ENCODE results near the gene LHX4. TPM values are rescaled to one million over a fixed set of nuclear protein-coding genes. Genes with fewer than 3 reads are reported as not detected.

The LHX4 gene
- total and polyA plus RNA-seq, 2 of the 8 experiments (the other 6 are each of a cell fraction or from before 2014, with no cell fraction given): 0.85 to 4.9 TPM

DNA sequence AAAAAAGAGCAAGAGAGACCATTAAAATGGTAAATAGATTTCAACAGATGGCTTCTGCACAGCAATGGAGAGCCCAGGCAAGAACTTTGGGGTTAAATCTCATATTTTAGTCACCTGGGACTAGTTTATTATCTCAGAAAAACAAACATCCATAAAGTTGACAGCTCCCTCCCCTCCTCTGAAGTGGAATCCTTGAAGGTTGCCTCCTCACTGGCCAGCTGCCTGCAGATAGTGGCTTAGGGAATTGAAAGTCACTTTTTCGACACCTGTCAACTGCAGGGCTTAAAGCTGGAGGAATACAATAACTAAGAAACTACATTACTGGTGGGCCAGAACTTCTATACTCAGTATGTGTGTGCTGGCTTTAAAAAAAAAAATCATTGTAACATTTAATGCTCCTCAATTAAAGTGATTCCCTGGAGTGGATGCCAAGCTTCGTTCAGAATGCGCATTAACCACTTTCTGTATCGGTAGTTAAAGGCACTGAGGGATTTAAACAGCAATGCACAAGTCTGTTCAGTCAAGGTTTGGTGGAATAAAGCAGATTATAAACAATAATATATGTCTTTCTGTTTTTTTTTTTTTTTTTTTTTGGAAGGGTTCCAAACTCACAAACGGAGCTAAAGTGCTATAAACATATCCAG lies 52.5 kb downstream of the LHX4 start:
- Histone ChIP-seq H2BK12ac (ENCODE audit: low read depth, low read length) (no peak overlapping the region), H3K56ac (replicated peaks; ENCODE audit: insufficient read length, low read depth, low read length) (no peak overlapping the region), H3K4me2 (ENCODE audit: insufficient read depth in 1 of 2, low read depth in 2 of 2, low read length in 2 of 2) (no peak overlapping the region), H3K9ac (replicated peaks in 1 of 4; ENCODE audit: extremely low read depth in 1 of 4, low read depth in 3 of 4, low read length in 3 of 4) (no peak overlapping the region), H2BK15ac (ENCODE audit: low read length) (no peak overlapping the region), H3K36me3 (ENCODE audit: control insufficient read depth in 2 of 4, insufficient read depth in 4 of 4, low read length in 3 of 4) (no peaks in the 10 kb centered on the region), H3K23ac (ENCODE audit: insufficient read length) (no peak overlapping the region), H3K79me2 (ENCODE audit: control insufficient read depth in 1 of 2, insufficient read depth in 2 of 2, low read length in 2 of 2) (no peaks in the 10 kb centered on the region), H3K27me3 (replicated peaks in 1 of 4; ENCODE audit: control insufficient read depth in 3 of 4, extremely low read depth in 1 of 4, insufficient read depth in 3 of 4, low read length in 3 of 4) (no peaks in the 10 kb centered on the region), H3K4me3 (ENCODE audit: extremely low read depth in 1 of 4, insufficient read depth in 2 of 4, low read depth in 3 of 4, low read length in 4 of 4) (no peak overlapping the region), H3K4me1 (replicated peaks in 1 of 4; ENCODE audit: control insufficient read depth in 3 of 4, insufficient read depth in 4 of 4, low read length in 3 of 4) (peaks cover 0 to 8% (median 5%) of the 10 kb centered on the region in 4 experiments; a peak in 6 of 7 replicates), H2AK5ac (ENCODE audit: low read depth, low read length) (no peak overlapping the region), H3K79me1 (ENCODE audit: low read depth, low read length) (no peaks in the 10 kb centered on the region), H4K91ac (replicated peaks; ENCODE audit: insufficient read length, low read length) (no peak overlapping the region), H3K18ac (ENCODE audit: extremely low read depth, low read length) (no peak overlapping the region), H3K14ac (ENCODE audit: insufficient read length) (no peak overlapping the region), H2BK5ac (ENCODE audit: low read depth, low read length) (no peak overlapping the region), H4K20me1 (replicated peaks in 1 of 2; ENCODE audit: control insufficient read depth in 1 of 2, insufficient read depth in 2 of 2, low read length in 2 of 2) (no peaks in the 10 kb centered on the region), H4K8ac (ENCODE audit: extremely low read depth, insufficient read depth, low read length) (no peak overlapping the region), H3K9me3 (ENCODE audit: insufficient read depth in 2 of 2, low read depth in 1 of 2, low read length in 1 of 2) (no peaks in the 10 kb centered on the region), H4K5ac (ENCODE audit: insufficient read length, low read depth, low read length) (no peak overlapping the region), H3K23me2 (ENCODE audit: low read depth, low read length) (no peaks in the 10 kb centered on the region), H2BK120ac (replicated peaks; ENCODE audit: low read depth, low read length) (no peak overlapping the region), H3K27ac (ENCODE audit: low read depth, low read length) (no peak overlapping the region), H2BK20ac (ENCODE audit: low read length) (no peak overlapping the region), H3K4ac (replicated peaks; ENCODE audit: insufficient read length, low read depth, low read length) (no peak overlapping the region), H2AFZ (ENCODE audit: low read length) (no peak overlapping the region)
- no peak for FAIRE-seq
- CTCF ChIA-PET (ENCODE audit: partially characterized antibody): interaction anchor here (0.6 to 9.2 kb wide), 6 partner anchors 11 to 103 kb away, joined by 3 to 77 read pairs (median 4); no protein-coding TSS in a partner anchor
- POLR2A ChIA-PET (ENCODE audit: partially characterized antibody): interaction anchor here (1.3 to 2.8 kb wide), 2 partner anchors 10 to 23 kb away, joined by 3 to 14 read pairs; no protein-coding TSS in a partner anchor
- TF ChIP-seq KDM4A (IDR thresholded peaks at IDR 0.05; ENCODE audit: low read depth, low read length, severe bottlenecking): no peak
- TF ChIP-seq TCF12 (IDR thresholded peaks at IDR 0.05; ENCODE audit: low read depth, low read length): no peak
- no peak for TF ChIP-seq CHD2 (IDR thresholded peaks at IDR 0.05; ENCODE audit: low read length)
- TF ChIP-seq BACH1 (IDR thresholded peaks at IDR 0.05; ENCODE audit: low read length): no peak
- TF ChIP-seq NANOG (IDR thresholded peaks at IDR 0.05; ENCODE audit: insufficient read depth, low read depth, low read length, poor library complexity, severe bottlenecking): no peak
- no peak for TF ChIP-seq YY1 (IDR thresholded peaks at IDR 0.05; ENCODE audit: low read depth, low read length)
- DNase-seq (ENCODE audit: low read depth in 1 of 2, low spot score in 2 of 2): no peak
- WGBS, 2 experiments (ENCODE audit: extremely low coverage in 1 of 2, insufficient coverage in 1 of 2, insufficient read length in 1 of 2, insufficient replicate concordance in 2 of 2, low coverage in 1 of 2, low lambda C conversion rate in 2 of 2, missing lambda C conversion rate in 1 of 2): 88% methylated on average over 4 of the region's 5 CpGs; no CpG with 5 or more reads in 1 of the 2 experiments

All from H1 (cell line).